Transverse colon (tissue), 4 donors: ENCODE results near the gene RPS6KA3.

Experiments used
- CTCF ChIP-seq, 5 experiments: fragments of 200-600 bp in 3 of 5; fragments of 450-650 bp in 2 of 5; sonication (generic) in 3 of 5; IDR thresholded peaks; 1 replicate in 2 of 5; 2 replicates in 3 of 5; pipeline ENCODE4 v1.5.1; 2016 to 2017; ENCODE audit warnings: antibody characterized with exemption in 5 of 5, inconsistent platforms in 3 of 5, mild to moderate bottlenecking in 2 of 5, moderate library complexity in 1 of 5
- POLR2AphosphoS5 ChIP-seq, 3 donors: sonication (generic); formaldehyde crosslinking; IDR thresholded peaks; one replicate each; pipeline ENCODE4 v1.6.1; 2016; ENCODE audit warnings: antibody characterized with exemption in 3 of 3

DNA sequence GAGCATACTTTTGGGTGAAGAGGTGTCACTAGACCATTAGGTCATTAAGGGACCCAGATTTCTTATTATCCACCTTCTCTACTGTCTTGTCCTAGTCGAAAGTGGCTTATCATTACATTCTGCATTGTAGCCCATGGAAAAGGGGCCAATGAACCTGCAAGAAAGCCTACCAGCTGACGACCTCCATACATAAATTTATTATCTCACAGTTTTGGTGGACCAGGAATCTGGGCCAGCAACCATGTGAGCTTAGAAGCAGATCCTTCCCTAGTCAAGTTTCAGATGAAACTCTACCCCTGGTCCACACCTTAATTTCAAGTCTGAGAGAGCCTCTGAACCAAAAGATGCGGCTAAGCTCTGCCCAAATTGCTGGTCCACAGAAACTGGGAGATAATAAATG lies 37.6 kb downstream of the RPS6KA3 start:
- no peak for TF ChIP-seq CTCF (IDR thresholded peaks at IDR 0.05)
- no peak for TF ChIP-seq POLR2AphosphoS5 (IDR thresholded peaks at IDR 0.05)
